Measurements from ENCODE around the gene CPNE5. TPM values are rescaled to one million over a fixed set of nuclear protein-coding genes. Genes with fewer than 3 reads are reported as not detected.
"Not testable (repeated sequence)": the region's sequence is repeated elsewhere in the genome, so short reads cannot be mapped to it uniquely, and the experiment has no call there.

The CPNE5 gene
- total RNA-seq, 1 donor from 2014 or later, result 0.15 TPM

GRCh38 chr6:36817176-36817817 is 21.9 kb downstream of the CPNE5 start:
- no peak for DNase-seq (ENCODE audit: low read depth)

GRCh38 chr6:36815962-36816735 is 23.1 kb downstream of the CPNE5 start:
- peak; percentile 53 for DNase-seq (ENCODE audit: low read depth)

GRCh38 chr6:36814249-36814648 is 25.0 kb downstream of the CPNE5 start:
- DNase-seq (ENCODE audit: low read depth), result no peak

- DNase-seq (ENCODE audit: low read depth), result no peak
Observed at GRCh38 chr6:36813526-36813925, 25.7 kb downstream of the CPNE5 start.

GRCh38 chr6:36813047-36813446 is 26.2 kb downstream of the CPNE5 start:
- not testable (repeated sequence) for DNase-seq (ENCODE audit: low read depth)

GRCh38 chr6:36809941-36810803 is 29.1 kb downstream of the CPNE5 start:
- no peak for DNase-seq (ENCODE audit: low read depth)

GRCh38 chr6:36809156-36809555 is 30.1 kb downstream of the CPNE5 start:
- no peak for DNase-seq (ENCODE audit: low read depth)

- DNase-seq (ENCODE audit: low read depth), result no peak
Observed at GRCh38 chr6:36808634-36809033, 30.6 kb downstream of the CPNE5 start.

GRCh38 chr6:36807750-36808149 is 31.5 kb downstream of the CPNE5 start:
- no peak for DNase-seq (ENCODE audit: low read depth)

GRCh38 chr6:36807143-36807542 is 32.1 kb downstream of the CPNE5 start:
- no peak for DNase-seq (ENCODE audit: low read depth)

GRCh38 chr6:36805917-36806316 is 33.3 kb downstream of the CPNE5 start:
- no peak for DNase-seq (ENCODE audit: low read depth)

- no peak for DNase-seq (ENCODE audit: low read depth)
Observed at GRCh38 chr6:36805096-36805797, 34.0 kb downstream of the CPNE5 start.

GRCh38 chr6:36804563-36804962 is 34.7 kb downstream of the CPNE5 start:
- no peak for DNase-seq (ENCODE audit: low read depth)

- no peak for DNase-seq (ENCODE audit: low read depth)
Observed at GRCh38 chr6:36803908-36804307, 35.3 kb downstream of the CPNE5 start.

- DNase-seq (ENCODE audit: low read depth), result no peak
Observed at GRCh38 chr6:36803482-36803881, 35.8 kb downstream of the CPNE5 start.

- DNase-seq (ENCODE audit: low read depth), result no peak
Observed at GRCh38 chr6:36800223-36801076, 38.8 kb downstream of the CPNE5 start.

- no peak for DNase-seq (ENCODE audit: low read depth)
Observed at GRCh38 chr6:36798852-36799251, 40.4 kb downstream of the CPNE5 start.

- no peak for DNase-seq (ENCODE audit: low read depth)
Observed at GRCh38 chr6:36797653-36798052, 41.6 kb downstream of the CPNE5 start.

- DNase-seq (ENCODE audit: low read depth), result no peak
Observed at GRCh38 chr6:36797055-36797454, 42.2 kb downstream of the CPNE5 start.

- DNase-seq (ENCODE audit: low read depth), result no peak
Observed at GRCh38 chr6:36794713-36795065, 44.6 kb downstream of the CPNE5 start.
